Measurements from ENCODE around the gene ADNP. TPM values are rescaled to one million over a fixed set of nuclear protein-coding genes. Genes with fewer than 3 reads are reported as not detected.

Gene ADNP
- total and polyA plus RNA-seq, 2 of the 13 experiments (the other 11 are each of a cell fraction or from before 2014, with no cell fraction given), result 21.0 to 21.5 TPM

- TF ChIP-seq ZBTB40 (IDR thresholded peaks at IDR 0.05), result no peak
- TF ChIP-seq ZBTB40 (CRISPR knock-in tag; IDR thresholded peaks at IDR 0.05), result peak; percentile 50; the same call in 1 of the 2 replicates
- TF ChIP-seq ZFAT (CRISPR knock-in tag; conservative IDR thresholded peaks at IDR 0.05), result no peak
- 0 out of 2 replicates have a peak, but pooled peaks have one; percentile 11 for TF ChIP-seq TP53 (CRISPR knock-in tag; conservative IDR thresholded peaks at IDR 0.05)
- TF ChIP-seq RBFOX2 (IDR thresholded peaks at IDR 0.05; ENCODE audit: low read depth, low read length), result no peak; the same call in 1 of the 2 replicates
- TF ChIP-seq TBX2 (CRISPR knock-in tag; IDR thresholded peaks at IDR 0.05; ENCODE audit: borderline replicate concordance), result peak; percentile 73; the same call in 1 of the 2 replicates
- TF ChIP-seq, protein P1, sequence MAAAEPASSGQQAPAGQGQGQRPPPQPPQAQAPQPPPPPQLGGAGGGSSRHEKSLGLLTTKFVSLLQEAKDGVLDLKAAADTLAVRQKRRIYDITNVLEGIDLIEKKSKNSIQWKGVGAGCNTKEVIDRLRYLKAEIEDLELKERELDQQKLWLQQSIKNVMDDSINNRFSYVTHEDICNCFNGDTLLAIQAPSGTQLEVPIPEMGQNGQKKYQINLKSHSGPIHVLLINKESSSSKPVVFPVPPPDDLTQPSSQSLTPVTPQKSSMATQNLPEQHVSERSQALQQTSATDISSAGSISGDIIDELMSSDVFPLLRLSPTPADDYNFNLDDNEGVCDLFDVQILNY (CRISPR knock-in tag; conservative IDR thresholded peaks at IDR 0.05), result no peak
- TF ChIP-seq RCOR2 (CRISPR knock-in tag; IDR thresholded peaks at IDR 0.05), result peak; percentile 78
- TF ChIP-seq KLF16 (CRISPR knock-in tag; IDR thresholded peaks at IDR 0.05), result peak in 1 of 2 experiments; percentile 89; a peak in 2 of 4 replicates
- TF ChIP-seq ZNF281 (CRISPR knock-in tag; IDR thresholded peaks at IDR 0.05; ENCODE audit: borderline replicate concordance), result peak; percentile 100
- TF ChIP-seq, protein P2, sequence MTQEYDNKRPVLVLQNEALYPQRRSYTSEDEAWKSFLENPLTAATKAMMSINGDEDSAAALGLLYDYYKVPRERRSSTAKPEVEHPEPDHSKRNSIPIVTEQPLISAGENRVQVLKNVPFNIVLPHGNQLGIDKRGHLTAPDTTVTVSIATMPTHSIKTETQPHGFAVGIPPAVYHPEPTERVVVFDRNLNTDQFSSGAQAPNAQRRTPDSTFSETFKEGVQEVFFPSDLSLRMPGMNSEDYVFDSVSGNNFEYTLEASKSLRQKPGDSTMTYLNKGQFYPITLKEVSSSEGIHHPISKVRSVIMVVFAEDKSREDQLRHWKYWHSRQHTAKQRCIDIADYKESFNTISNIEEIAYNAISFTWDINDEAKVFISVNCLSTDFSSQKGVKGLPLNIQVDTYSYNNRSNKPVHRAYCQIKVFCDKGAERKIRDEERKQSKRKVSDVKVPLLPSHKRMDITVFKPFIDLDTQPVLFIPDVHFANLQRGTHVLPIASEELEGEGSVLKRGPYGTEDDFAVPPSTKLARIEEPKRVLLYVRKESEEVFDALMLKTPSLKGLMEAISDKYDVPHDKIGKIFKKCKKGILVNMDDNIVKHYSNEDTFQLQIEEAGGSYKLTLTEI (CRISPR knock-in tag; conservative IDR thresholded peaks at IDR 0.05), result no peak
- 0 out of 2 replicates have a peak, but pooled peaks have one; percentile 41 for TF ChIP-seq ATF7-NPFF (CRISPR knock-in tag; IDR thresholded peaks at IDR 0.05; ENCODE audit: low read depth)
- 0 out of 2 replicates have a peak, but pooled peaks have one; percentile 70 for TF ChIP-seq ZNF569 (CRISPR knock-in tag; IDR thresholded peaks at IDR 0.05; ENCODE audit: borderline replicate concordance)
Observed at GRCh38 chr20:50929299-50930138, 1.7 kb downstream of the ADNP start (continued).

All from HepG2 (cell line).